ENCODE results near the gene CHST12.
"Not testable (repeated sequence)": the region's sequence is repeated elsewhere in the genome, so short reads cannot be mapped to it uniquely, and the experiment has no call there.

The CHST12 gene

DNA sequence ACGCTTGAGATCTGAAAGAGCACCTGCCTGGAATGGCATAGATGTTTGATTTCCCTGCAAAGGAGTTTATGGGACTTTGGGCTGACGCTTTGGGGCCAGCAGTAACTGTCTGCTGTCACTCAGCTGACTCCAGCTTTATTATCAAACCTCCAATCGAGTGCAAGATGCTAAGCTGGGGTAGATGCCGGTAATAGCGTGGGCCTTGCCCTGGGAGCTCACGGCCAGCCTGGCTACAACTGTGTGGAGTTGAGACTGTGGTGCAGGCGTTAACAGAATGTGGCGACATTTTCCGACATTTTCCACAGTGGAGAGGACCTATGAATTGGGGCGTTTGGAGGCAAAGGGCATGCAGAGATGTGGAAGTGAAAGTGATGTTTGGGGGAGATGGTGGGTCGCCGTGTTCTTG lies 1.3 kb downstream of the CHST12 start:
- DNase-seq (ENCODE audit: low spot score), result no peak

DNA sequence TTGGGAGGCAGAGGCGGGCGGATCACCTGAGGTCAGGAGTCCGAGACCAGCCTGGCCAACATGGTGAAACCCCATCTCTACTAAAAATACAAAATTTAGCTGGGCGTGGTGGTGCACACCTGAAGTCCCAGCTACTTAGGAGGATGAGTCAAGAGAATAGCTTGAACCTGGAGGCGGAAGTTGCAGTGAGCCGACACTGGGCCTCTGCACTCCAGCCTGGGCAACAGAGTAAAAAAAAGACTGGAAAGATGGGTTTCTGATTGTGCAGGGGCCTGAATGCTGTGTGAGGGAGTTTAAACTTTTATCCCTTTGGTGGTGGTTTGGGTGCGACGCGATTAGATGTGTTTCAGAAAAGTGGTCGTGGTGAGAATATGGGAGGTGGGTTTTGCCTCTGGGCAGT lies 1.8 kb downstream of the CHST12 start:
- no peak for DNase-seq (ENCODE audit: low spot score)

DNA sequence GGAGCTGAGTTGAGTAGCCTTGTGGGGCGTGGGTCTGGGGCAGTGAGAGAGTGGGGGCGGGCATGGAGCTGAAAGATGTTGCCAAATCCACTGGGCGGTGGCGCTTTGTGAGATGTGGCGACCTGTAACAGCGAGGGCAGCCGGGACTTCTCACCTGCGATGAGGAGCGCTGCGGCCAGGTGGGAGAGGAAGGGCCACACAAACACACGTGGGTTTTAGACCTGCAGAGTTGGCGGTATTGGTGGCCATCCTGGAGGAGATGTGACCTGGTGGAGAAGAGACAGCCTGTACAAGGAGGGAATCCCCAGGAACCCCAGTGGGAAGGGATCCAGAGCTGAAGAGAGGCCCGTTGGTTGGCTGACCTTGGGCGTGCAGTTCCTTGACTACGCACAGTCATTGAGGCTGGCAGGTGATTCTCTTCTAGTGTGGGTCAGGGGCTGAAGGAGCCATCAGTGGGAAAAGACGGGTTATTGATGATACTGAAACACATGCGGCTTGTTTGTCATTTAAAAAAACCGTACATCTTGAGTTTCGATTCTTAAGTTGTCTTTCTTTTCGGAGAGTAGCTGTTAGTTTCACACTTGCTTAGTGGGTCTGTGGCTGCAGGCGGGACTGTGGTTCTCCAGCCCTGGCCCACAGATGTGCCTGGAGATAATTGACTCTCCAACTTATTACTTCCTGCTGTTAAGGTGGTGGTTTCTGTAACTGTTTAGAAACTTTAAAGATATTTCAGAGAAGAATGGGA lies 2.4 kb downstream of the CHST12 start:
- DNase-seq (ENCODE audit: low spot score), result peak; percentile 88

DNA sequence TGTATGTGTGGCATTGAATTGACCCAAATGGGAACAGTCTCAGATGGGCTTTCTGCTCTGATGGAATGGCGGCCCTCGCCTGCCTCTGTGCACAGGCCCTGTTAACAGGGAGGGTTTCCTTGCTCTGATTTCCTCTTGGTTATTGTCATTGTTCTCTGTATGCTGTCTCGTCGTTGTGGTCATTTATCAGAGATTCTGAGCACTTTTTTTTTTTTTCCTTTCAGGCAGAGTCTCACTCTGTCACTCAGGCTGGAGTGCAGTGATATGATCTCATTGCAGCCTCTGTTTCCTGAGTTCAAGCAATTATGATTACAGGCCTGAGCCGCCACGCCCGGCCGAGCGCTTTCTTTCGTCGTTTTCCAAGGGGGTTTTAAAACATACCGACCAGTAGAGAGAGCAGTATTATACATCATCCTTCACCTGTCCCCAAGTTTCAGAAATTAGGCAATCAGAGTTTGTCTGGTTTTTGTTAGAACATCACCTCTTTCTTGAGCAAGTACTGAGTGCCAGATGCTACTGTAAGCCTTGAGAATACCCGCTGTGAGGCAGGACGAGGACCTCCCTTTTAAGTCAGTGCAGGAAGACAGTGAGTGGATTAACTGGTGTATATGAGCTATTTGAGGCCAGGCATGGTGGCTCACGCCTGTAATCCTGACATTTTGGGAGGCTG lies 6.5 kb downstream of the CHST12 start:
- no peak for DNase-seq (ENCODE audit: low spot score)

DNA sequence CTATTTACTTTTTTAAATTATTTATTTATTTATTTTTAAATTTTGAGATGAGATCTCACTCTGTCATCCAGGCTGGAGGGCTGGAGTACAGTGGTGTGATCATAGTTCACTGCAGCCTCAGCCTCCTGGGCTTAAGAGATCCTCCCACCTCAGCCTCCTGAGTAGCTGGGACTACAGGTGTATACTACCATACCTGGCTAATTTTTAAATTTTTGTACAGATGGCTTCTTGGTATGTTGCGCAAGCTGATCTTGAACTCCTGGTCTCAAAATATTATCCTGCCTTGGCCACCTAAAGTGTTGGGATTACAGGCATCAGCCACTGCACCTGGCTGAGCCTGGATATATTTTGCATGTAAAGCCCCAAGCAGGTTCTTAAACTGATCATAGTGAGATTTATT lies 7.6 kb downstream of the CHST12 start:
- DNase-seq (ENCODE audit: low spot score), result no peak

DNA sequence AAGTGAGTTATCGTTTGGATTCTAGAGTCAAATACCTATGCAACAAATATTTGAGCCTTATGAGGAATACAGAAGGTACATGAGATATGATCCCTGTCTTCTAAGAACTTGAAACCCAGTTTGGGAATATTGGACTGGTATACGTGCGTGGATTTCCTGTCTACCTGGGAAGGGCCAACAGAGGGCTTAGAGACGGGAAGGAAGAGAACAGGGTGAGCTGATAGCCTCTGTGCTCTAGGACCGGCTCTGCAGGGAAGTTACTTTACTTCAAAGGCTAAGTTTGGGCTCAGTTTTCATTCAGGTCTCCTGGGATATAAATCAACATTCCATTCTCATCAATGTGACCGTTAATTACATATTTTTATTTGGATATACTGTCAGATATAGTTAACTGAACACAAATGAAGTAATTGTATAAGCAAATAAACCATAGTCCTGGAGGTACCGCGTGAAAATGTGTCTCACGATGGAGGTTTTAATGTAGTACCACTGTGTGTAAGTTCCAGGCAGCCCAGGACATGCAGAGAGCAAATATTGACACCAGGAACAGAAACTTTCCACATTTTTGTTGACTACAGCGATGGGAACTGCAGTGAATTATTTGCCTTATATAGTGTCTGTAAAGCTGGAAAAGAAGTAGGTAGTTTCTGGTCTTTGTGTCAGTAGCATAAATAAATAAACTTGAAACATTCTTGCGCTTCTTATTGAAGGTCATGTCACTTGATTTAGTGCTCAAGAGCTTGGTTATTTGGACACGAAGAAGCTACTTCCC lies 8.6 kb downstream of the CHST12 start:
- DNase-seq (ENCODE audit: low spot score), result no peak

DNA sequence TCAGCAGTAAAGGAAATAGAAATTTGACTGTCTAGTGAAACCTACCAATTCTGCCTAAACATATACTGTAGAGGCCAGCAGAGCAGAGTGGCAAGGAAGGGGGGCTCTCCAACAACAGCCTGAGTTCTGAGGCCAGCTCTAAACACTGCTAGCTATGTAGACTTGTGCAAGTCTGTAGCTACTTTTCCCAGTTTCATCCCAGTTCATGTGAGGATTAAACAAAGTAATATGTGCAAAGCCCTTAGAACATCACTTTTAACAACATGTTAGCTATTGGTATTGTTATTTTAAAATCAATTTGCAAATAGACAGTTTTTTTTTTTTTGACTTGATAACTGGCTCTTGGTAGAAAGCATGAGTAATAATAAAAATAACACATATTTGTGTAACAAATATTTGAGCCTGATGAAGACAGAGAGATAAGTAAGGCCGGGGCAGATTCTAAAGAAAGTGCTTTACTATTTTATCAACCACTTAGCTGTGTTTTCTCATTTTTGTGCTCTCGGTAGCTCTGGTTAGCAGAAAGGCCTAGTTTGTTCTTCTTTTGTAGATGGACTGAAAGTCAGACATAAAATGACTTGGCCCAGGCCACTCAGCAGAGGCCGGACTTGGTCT lies 9.3 kb downstream of the CHST12 start:
- DNase-seq (ENCODE audit: low spot score), result no peak

DNA sequence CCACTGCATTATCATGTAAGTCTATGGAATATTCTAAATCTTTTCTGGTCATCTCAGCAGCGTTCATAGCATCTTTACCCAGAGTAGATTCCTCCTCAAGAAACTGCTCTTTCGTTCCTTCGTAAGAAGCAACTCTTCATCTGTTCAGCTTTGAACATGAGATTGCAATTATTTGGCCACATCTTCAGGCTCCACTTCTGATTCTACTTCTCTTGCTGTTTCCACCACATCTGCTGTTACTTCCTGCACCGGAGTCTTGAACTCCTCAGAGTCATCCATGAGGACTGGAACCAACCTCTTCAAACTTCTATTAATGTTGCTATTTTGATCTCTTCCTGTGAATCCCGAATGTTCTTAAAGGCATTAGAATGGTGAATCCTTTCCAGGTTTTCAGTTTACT lies 12.7 kb downstream of the CHST12 start:
- no peak for DNase-seq (ENCODE audit: low spot score)

DNA sequence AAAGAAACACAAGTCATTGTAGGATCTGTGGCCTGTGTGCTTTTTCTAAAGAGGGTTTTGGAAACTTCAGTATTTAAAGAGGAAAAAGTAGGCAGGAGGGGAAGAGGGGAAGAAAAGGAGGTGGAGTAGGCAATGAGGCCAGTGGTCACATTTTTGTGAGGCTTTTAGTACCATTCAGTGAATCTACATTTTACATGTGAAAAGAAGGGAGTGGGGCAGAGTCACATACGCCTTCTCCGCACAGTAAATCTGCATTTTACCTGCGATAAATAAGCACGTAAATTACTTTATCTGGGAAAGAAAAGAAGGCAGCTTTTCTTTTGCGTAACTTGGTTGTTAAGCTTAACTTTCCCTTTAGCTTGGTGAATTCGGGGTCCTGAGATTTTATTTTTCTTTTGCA lies 13.2 kb downstream of the CHST12 start:
- DNase-seq (ENCODE audit: low spot score), result no peak

DNA sequence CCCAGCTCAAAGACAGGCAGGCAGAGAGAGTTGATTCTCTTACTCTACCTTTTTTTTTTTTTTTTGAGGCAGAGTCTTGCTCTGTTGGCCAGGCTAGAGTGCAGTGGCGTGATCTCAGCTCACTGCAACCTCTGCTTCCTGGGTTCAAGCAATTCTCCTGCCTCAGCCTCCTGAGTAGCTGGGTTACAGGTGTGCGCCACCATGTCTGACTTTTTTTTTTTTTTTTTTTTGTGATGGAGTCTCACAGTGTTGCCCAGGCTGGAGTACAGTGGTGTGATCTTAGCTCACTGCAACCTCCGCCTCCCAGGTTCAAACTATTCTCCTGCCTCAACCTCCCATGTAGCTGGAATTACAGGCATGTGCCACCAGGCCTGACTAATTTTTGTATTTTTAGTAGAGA lies 13.8 kb downstream of the CHST12 start:
- DNase-seq (ENCODE audit: low spot score), result not testable (repeated sequence)

DNA sequence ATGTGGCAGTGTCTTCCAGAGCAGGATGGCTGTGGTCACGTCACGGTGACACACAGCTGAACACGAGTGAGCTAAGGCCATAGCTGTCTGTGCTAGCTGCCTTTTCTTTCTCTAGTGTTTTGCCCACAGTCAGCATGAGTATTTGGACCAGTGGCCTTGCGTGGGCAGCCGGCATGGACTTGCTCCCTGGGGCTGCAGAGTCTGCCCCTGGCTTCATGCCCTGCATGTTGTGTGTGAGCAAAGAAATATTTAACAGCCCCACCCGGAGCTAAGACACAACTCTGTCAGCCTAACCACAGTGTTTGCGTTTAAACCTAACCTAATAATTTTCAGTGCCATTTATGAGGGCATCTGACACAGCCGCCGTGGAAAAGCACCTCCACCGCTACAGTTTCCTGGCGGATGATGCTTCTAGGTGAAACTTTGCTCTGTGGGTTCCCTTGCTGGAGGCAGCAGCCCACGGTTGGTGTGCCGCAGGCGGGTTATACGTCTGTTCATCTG lies 14.6 kb downstream of the CHST12 start:
- no peak for DNase-seq (ENCODE audit: low spot score)

DNA sequence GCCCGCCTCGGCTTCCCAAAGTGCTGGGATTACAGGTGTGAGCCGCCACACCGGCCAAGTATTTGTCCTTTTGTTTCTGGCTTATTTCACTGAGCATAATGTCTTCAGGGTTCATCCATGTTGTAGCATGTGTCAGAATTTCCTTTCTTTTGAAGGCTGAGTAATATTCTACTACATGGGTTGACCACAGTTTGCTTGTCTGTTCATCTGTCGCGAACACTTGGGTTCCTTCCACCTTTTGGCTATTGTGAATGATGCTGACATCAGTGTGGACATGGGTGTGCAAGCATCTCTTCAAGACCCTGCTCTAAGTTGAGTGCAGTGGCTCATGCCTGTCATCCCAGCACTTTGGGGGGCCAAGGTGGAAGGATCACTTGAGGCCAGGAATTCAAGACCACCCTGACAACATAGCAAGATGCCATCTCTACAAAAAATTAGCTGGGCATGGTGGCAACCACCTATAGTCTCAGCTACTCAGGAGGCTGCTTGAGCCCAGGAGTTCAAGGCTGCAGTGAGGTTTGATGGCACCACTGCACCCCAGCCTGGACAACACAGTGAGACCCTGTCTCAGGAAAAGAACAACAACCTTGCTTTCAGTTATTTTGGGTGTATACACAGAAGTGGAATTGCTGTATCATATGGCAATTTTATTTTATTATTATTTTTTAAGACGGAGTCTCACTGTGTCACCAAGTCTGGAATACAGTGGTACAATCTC lies 17.0 kb downstream of the CHST12 start:
- peak; percentile 31 for DNase-seq (ENCODE audit: low spot score)

DNA sequence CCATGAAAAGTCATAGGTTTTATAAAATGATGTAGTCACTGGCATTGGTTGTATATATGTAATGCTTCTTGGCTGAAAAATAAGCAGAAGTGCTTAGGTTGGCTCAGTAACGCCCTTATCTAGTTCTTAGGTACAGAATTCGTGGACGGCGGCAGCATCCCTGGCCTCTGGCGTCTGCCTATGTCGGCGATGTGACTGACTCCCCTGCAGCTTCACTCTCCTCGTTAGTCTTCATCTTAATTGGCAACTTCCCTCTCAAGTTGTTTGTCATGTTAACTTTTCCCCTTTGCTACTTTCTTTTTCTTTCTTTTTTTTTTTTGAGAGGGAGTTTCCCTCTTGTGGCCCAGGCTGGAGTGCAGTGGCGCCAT lies 18.5 kb downstream of the CHST12 start:
- no peak for DNase-seq (ENCODE audit: low spot score)

DNA sequence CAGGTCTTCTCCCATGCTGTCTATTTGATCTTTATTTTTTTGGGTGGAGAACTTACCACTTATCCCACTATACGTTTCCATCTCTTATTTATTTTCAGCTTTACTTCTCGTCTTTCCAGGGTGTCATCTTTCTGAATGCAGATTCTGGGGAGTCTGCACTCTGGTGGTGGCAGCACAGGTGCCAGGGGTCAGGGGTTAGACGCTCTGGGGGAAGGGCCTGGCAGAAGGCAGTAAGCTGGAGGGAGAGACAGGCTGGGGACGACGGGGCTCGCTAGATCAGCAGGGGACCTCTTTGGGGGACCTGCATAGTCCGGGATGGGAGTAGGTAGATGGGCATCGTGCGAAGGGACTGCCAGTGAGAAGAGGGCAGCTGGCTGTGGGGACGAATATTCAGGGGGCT lies 22.3 kb downstream of the CHST12 start:
- DNase-seq (ENCODE audit: low spot score), result no peak

DNA sequence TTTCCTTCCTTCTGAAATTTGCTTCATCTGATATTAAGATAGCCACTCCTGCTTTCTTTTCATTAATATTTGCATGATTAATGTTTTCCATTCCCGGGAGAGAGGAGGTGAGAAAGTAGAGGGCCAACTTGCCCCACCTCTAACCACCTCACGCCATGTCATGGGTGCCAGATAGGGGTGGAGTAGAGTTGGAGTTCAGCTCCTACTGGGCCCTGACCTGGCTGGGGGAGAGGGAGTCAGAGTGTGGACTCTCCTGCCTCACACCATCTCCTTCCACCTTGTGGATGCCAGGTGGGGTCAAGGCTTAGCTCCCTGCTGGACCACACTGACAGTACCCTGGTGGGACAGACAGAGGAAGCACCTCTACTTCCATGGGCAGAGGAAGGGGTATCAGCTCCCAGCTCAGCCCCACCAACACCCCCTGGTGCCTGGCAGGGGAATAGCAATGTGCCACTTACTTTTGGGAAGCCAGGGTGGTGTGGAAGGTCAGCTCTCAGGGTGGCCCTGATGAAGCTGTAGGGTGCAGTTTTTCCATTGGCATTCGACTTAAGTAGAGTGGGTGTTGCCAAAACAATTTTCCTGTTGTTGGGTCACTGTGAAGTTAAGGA lies 28.0 kb downstream of the CHST12 start:
- peak; percentile 37 for DNase-seq (ENCODE audit: low spot score)

DNA sequence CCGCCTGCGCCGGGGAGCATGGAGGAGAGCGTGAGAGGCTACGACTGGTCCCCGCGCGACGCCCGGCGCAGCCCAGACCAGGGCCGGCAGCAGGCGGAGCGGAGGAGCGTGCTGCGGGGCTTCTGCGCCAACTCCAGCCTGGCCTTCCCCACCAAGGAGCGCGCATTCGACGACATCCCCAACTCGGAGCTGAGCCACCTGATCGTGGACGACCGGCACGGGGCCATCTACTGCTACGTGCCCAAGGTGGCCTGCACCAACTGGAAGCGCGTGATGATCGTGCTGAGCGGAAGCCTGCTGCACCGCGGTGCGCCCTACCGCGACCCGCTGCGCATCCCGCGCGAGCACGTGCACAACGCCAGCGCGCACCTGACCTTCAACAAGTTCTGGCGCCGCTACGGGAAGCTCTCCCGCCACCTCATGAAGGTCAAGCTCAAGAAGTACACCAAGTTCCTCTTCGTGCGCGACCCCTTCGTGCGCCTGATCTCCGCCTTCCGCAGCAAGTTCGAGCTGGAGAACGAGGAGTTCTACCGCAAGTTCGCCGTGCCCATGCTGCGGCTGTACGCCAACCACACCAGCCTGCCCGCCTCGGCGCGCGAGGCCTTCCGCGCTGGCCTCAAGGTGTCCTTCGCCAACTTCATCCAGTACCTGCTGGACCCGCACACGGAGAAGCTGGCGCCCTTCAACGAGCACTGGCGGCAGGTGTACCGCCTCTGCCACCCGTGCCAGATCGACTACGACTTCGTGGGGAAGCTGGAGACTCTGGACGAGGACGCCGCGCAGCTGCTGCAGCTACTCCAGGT lies 29.7 kb downstream of the CHST12 start:
- DNase-seq (ENCODE audit: low spot score), result no peak

DNA sequence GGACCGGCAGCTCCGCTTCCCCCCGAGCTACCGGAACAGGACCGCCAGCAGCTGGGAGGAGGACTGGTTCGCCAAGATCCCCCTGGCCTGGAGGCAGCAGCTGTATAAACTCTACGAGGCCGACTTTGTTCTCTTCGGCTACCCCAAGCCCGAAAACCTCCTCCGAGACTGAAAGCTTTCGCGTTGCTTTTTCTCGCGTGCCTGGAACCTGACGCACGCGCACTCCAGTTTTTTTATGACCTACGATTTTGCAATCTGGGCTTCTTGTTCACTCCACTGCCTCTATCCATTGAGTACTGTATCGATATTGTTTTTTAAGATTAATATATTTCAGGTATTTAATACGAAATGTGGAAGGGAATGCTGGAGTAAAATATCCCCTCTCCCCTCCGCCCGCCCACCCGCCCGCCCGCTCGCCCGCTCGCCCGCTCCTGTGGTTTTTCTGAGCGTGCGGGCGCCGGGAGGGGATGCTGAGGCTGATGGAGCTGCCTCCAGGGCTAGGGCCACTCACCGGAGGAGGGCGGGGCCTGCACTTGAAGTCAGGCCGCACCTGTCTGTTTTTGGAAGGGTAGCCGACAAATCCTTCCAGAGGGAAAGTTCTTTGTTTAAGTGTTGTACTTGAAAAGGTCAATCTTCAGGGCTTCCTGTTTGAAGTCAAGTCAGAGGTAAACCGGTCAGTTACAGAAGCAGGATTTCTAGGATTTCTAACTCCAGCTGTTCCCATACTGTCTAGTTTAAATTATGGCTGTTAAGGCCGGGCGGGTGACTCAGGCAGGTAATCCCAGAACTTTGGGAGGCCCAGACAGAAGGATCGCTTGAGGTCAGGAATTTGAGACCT lies 30.5 kb downstream of the CHST12 start:
- no peak for DNase-seq (ENCODE audit: low spot score)

DNA sequence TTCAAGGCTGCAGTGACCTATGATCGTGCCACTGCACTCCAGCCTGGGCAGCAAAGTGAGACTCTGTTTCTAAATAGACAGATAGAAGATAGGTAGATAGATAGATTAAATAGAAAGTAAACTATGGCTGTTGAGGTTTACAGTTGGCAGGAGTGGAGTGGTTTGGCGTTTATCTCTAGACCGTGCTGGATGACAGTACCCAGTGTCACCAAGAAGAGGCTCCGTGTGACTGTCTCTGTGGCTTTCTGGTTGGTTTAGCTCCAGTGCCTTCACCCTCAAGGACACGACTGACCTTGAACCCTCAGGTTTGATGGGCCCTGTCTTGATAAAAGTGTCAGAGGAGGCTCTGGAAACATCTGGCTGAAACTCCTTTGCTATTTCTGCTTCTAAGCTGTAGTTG lies 31.7 kb downstream of the CHST12 start:
- DNase-seq (ENCODE audit: low spot score), result no peak

DNA sequence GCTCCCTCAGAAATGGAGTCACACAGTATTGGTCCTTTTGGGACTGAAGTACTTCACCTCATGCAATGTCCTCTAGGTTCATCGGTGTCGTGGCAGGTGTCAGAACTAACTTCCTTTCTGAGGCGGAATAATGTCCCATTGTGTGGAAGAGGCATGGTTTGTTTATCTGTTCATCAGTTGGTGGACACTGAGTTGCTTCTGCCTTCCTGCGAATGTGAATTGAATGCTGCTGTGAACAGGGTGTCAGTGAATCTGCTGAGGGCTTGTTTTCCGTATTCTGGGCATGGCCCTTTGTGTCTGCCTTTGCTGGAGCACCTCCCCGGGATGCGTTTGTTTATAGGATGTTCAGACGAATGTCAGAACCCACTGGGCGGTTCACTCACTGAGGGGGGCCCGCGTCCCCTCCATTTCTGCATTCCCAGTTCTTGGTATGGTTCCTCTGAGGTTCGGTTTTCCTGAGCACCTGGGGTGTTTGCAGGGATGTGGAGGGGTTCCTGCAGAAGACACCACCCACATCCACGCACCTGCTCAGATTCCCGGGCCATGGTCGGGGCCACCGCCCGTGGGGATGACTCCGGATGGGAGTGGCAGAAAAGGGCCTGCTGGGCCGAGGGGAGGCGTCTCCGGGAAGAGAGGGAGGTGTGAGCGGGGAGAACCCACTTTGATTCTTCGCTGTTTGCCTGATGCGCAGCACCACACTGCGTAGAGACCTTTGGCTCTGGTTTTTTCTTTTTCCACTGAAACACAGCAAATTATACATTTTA lies 33.1 kb downstream of the CHST12 start:
- DNase-seq (ENCODE audit: low spot score), result no peak
